Measurements from ENCODE around the gene MFNG.
A peak's percentile ranks its signal among the peaks of the same experiment; 100 is the strongest.

MFNG gene

DNA sequence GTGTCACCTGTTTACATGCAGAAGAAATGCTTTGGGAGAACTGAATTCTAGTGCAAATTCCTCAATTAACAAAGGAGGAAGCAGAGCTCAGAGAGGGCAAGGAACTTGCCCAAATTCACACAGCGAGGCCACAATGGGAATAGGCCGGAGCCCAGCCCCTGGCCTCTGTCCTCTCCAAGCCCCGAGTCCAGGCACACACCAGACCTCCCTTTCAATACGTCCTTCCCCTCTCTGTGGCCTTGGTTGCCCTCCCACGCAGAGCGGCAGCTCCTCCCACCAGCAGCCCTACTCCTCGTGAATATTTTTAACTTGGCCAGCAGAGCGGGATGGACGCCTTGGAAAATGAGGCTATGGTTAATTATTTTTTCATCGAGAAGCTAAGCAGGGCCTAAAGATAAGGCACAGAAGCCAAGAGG lies 34.6 kb upstream of the MFNG start:
- H3K27me3 ChIP-seq (replicated peaks; ENCODE audit: control insufficient read depth, insufficient read depth, low read length): no peaks in the 10 kb centered on the region; the same call in none of the 2 replicates
- TF ChIP-seq, protein P1, sequence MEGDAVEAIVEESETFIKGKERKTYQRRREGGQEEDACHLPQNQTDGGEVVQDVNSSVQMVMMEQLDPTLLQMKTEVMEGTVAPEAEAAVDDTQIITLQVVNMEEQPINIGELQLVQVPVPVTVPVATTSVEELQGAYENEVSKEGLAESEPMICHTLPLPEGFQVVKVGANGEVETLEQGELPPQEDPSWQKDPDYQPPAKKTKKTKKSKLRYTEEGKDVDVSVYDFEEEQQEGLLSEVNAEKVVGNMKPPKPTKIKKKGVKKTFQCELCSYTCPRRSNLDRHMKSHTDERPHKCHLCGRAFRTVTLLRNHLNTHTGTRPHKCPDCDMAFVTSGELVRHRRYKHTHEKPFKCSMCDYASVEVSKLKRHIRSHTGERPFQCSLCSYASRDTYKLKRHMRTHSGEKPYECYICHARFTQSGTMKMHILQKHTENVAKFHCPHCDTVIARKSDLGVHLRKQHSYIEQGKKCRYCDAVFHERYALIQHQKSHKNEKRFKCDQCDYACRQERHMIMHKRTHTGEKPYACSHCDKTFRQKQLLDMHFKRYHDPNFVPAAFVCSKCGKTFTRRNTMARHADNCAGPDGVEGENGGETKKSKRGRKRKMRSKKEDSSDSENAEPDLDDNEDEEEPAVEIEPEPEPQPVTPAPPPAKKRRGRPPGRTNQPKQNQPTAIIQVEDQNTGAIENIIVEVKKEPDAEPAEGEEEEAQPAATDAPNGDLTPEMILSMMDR (IDR thresholded peaks at IDR 0.05; ENCODE audit: insufficient read depth, low read length, poor library complexity, severe bottlenecking): no peak
- no peaks in the 10 kb centered on the region for H3K36me3 ChIP-seq (ENCODE audit: control insufficient read depth, insufficient read depth, low read length)
- DNase-seq (ENCODE audit: extremely low read depth, insufficient read length): no peak
- H3K4me3 ChIP-seq (replicated peaks; ENCODE audit: low read depth, low read length): no peak overlapping the region

DNA sequence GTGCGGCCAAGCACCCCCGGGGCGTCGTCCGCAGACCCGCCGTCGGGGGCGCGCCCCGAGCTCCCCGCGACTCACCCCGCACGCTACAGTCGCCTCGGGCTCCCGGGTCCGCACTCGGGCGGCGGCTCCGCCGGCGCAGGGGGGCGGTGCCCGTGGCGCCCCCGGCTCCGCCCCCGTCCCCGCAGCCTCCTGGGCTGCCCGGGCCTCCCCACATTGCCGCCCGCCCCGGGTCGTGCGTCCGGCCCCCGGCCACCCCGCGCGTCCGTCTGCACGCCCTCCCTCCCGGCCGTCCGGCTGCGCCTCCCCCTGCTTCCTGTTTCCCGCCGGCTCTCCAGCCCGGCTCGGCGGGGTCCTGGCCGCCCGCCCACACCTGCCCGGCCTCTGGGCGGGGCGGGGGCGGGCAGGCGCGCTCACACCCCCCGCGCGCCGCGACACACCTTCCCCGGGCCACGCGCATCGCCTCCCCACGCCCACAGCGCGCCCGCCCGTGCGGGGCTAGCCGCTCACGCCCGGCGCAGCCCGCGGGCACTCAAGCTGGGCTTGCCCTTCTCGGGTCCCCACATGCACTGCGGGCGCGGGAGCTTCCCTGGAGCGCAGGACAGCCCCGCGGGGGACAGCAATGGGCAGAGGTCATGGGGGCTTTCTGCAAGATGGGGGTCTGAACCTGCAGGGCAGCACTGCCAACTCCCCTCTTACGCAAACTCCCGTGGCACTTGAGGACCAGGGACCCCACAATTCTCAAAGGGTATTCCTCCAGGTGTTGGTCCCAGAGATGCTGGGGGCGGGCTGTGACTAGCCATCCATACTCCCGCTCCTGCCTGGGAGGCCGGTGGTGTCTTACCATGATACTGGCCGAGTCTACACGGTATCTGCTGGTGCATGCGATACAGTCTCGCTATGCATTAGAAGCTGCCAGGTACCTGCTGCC lies 33.3 kb upstream of the MFNG start, which contains the start of gene CARD10:
TSS of gene CARD10 (minus strand) at position 148 of the 928 bp plus-strand sequence. CDS start 215 bp downstream, outside the sequence.
- TF ChIP-seq, protein P1 (IDR thresholded peaks at IDR 0.05; ENCODE audit: insufficient read depth, low read length, poor library complexity, severe bottlenecking): no peak
- H3K27me3 ChIP-seq (replicated peaks; ENCODE audit: control insufficient read depth, insufficient read depth, low read length): no peaks in the 10 kb centered on the region; the same call in none of the 2 replicates
- DNase-seq (ENCODE audit: extremely low read depth, insufficient read length): no peak
- H3K4me3 ChIP-seq (replicated peaks; ENCODE audit: low read depth, low read length): peak within 1 kb of the TSS; percentile 26
- H3K36me3 ChIP-seq (ENCODE audit: control insufficient read depth, insufficient read depth, low read length): no peaks in the 10 kb centered on the region

DNA sequence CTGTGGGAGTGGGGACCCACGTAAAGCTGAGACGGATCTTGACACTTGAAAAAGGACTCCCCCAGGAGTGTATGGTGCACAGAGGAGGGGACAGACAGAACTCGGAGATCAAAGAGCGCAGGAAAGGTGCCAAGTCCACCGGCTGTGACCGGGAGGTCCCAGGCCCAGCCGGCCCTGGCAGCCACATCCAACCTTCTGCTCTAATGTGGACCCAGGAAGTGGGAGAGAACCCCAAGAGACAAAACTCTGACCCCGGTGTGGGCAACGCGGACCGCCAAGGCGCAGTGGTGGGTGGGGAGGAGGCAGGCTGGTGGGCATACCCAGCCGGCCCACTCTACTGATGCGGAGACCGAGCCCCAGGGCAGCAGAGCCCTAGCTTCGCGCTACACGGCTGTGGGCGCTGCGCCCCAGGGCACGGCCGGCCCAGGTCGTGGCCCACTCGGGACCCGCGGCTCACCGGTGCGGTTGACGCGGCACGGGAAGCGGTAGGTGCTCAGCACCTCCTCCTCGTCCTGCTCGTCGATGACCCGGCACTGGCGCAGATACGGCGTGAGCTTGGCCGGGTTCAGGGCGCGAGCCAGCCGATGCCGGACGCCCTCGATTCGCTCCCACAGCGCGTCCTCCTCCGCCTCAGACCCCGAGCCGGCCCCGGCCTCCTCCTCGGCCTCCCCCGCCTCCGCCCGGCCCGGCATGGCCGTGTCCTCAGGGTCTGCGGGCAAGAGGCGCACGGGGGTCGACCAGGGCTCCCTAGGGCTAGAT lies 32.5 kb upstream of the MFNG start:
- TF ChIP-seq, protein P1 (IDR thresholded peaks at IDR 0.05; ENCODE audit: insufficient read depth, low read length, poor library complexity, severe bottlenecking): no peak
- H3K4me3 ChIP-seq (replicated peaks; ENCODE audit: low read depth, low read length): peak overlapping the region; percentile 26; the same call in 1 of the 2 replicates
- DNase-seq (ENCODE audit: extremely low read depth, insufficient read length): no peak
- H3K27me3 ChIP-seq (replicated peaks; ENCODE audit: control insufficient read depth, insufficient read depth, low read length): no peaks in the 10 kb centered on the region; the same call in none of the 2 replicates
- no peaks in the 10 kb centered on the region for H3K36me3 ChIP-seq (ENCODE audit: control insufficient read depth, insufficient read depth, low read length)

DNA sequence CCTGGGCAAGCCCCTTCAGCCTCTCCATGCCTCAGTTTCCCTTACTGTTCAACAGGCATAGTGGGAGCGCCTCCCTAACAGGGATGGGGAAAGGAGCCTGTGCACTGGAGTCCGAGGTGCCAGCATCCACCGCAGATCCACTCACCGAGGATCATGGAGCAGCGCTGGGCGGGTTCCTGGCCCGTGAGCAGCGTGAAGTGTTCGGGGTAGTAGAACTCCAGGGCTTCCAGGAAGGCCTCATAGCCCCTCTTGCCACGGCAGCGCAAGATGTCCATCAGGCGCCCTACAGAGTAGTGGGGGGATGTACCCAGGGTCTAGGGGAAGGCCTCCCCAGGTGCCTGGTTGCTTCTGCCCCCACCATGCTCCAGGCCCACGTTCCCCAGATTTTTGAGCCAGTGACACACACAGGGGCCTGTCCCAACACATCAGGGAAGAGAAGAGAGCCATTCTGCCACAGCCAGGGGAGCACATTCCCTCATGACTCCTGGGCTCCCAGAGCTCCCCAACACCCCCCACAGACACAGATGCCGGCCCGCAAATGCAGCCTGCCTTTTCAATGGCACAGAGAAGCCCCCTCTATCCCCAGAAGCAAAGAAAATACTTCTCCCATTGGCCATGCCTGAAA lies 31.8 kb upstream of the MFNG start:
- no peaks in the 10 kb centered on the region; the same call in none of the 2 replicates for H3K27me3 ChIP-seq (replicated peaks; ENCODE audit: control insufficient read depth, insufficient read depth, low read length)
- H3K4me3 ChIP-seq (replicated peaks; ENCODE audit: low read depth, low read length): no peak overlapping the region
- DNase-seq (ENCODE audit: extremely low read depth, insufficient read length): no peak
- no peaks in the 10 kb centered on the region for H3K36me3 ChIP-seq (ENCODE audit: control insufficient read depth, insufficient read depth, low read length)
- TF ChIP-seq, protein P1 (IDR thresholded peaks at IDR 0.05; ENCODE audit: insufficient read depth, low read length, poor library complexity, severe bottlenecking): no peak

DNA sequence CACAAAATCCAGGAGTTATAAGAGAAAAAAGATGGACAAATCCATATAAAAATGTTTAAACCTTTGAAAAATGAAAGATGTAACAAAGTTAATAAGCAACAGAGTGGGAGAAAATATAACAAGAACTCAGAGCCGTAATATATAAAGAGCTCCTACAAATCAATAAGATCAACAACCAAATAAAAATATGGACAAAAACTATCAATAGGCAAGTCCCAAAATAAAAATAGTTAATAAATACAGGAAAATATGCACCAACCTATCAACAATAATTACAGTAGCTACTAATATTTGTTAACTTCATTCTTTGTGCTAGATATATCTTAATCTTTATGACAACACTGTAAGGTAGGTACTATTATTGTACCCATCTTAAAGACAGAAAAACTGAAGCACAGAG lies 30.3 kb upstream of the MFNG start:
- Histone ChIP-seq H3K4me3 (replicated peaks; ENCODE audit: low read depth, low read length) (no peak overlapping the region), H3K27me3 (replicated peaks; ENCODE audit: control insufficient read depth, insufficient read depth, low read length) (no peaks in the 10 kb centered on the region; the same call in none of the 2 replicates), H3K36me3 (ENCODE audit: control insufficient read depth, insufficient read depth, low read length) (no peaks in the 10 kb centered on the region)
- TF ChIP-seq, protein P1 (IDR thresholded peaks at IDR 0.05; ENCODE audit: insufficient read depth, low read length, poor library complexity, severe bottlenecking): no peak
- no peak for DNase-seq (ENCODE audit: extremely low read depth, insufficient read length)

Data from GM06990 (cell line).